Mesendoderm (in vitro differentiated cells): ENCODE results near the gene CDC25C.

Experiments used
- DNase-seq: peaks from one replicate; pipeline ENCODE4 v3.0.0; 2013
- H2AK5ac ChIP-seq: 2 replicates; pipeline ENCODE4 v1.6.1; 2013; ENCODE audit warnings: low read length, inconsistent platforms
- H2BK120ac ChIP-seq: 2 replicates; pipeline ENCODE4 v1.6.1; 2013; ENCODE audit warnings: low read depth, mild to moderate bottlenecking, low read length, moderate library complexity, mixed read lengths
- H2BK15ac ChIP-seq: replicated peaks from 2 replicates; pipeline ENCODE4 v1.6.1; 2013; ENCODE audit warnings: low read depth, mild to moderate bottlenecking, moderate library complexity
- H2BK5ac ChIP-seq: 2 replicates; pipeline ENCODE4 v1.6.1; 2013; ENCODE audit warnings: low read length, inconsistent platforms
- H3K18ac ChIP-seq: 2 replicates; pipeline ENCODE4 v1.6.1; 2013; ENCODE audit warnings: mild to moderate bottlenecking, low read length, mixed read lengths
- H3K23ac ChIP-seq: one replicate; pipeline ENCODE4 v1.6.1; 2013; ENCODE audit warnings: low read length
- H3K27ac ChIP-seq: 2 replicates; pipeline ENCODE4 v1.5.1; 2013; ENCODE audit warnings: low read depth, mild to moderate bottlenecking, inconsistent platforms, low read length, moderate library complexity
- H3K27me3 ChIP-seq: 2 replicates; pipeline ENCODE4 v1.6.1; 2013; ENCODE audit warnings: low read length, control low read depth, mild to moderate bottlenecking, inconsistent platforms; ENCODE audit not compliant: insufficient read depth, poor library complexity
- H3K36me3 ChIP-seq: 2 replicates; pipeline ENCODE4 v1.6.1; 2013; ENCODE audit warnings: low read length, inconsistent platforms; ENCODE audit not compliant: control insufficient read depth, insufficient read depth
- H3K4ac ChIP-seq: one replicate; pipeline ENCODE4 v1.6.1; 2013; ENCODE audit warnings: low read depth, mild to moderate bottlenecking, low read length, moderate library complexity
- H3K4me1 ChIP-seq: 2 replicates; pipeline ENCODE4 v1.6.1; 2013; ENCODE audit warnings: low read depth, low read length, inconsistent platforms; ENCODE audit not compliant: control insufficient read depth
- H3K4me2 ChIP-seq: 2 replicates; pipeline ENCODE4 v1.6.1; 2013; ENCODE audit warnings: low read length
- H3K4me3 ChIP-seq: 2 replicates; pipeline ENCODE4 v1.5.1; 2013; ENCODE audit warnings: mild to moderate bottlenecking, low read length
- H3K56ac ChIP-seq: one replicate; pipeline ENCODE4 v1.6.1; 2013; ENCODE audit warnings: low read length
- H3K79me1 ChIP-seq: 2 replicates; pipeline ENCODE4 v1.6.1; 2013; ENCODE audit warnings: low read length, inconsistent platforms
- H3K79me2 ChIP-seq: 2 replicates; pipeline ENCODE4 v1.6.1; 2013; ENCODE audit warnings: mild to moderate bottlenecking, low read length; ENCODE audit not compliant: control insufficient read depth, insufficient read depth
- H3K9ac ChIP-seq: 2 replicates; pipeline ENCODE4 v1.6.1; 2013; ENCODE audit warnings: low read length, inconsistent platforms
- H4K5ac ChIP-seq: one replicate; pipeline ENCODE4 v1.6.1; 2013; ENCODE audit warnings: low read length
- H4K8ac ChIP-seq: one replicate; pipeline ENCODE4 v1.6.1; 2013; ENCODE audit warnings: low read depth, mild to moderate bottlenecking, control low read depth, low read length, moderate library complexity
- WGBS: extraction: QIAGEN DNeasy Blood & Tissue Kit; methylation state at CpG from one replicate; pipeline ENCODE4 v1.1.7; 2013; ENCODE audit warnings: low lambda C conversion rate, missing lambda C conversion rate; ENCODE audit not compliant: insufficient coverage; ENCODE audit errors: extremely low coverage; 5-methylcytosine and 5-hydroxymethylcytosine counted together

The CDC25C gene

GRCh38 chr5:138340008-138340407, 8.4 kb upstream of the CDC25C start:
- H3K79me1 ChIP-seq, result peaks cover 18% of the 10 kb centered on the region
- no peak overlapping the region for H3K4ac ChIP-seq
- no peak overlapping the region for H3K4me2 ChIP-seq
- no peak overlapping the region for H3K18ac ChIP-seq
- H4K8ac ChIP-seq, result no peak overlapping the region
- no peak overlapping the region for H2BK15ac ChIP-seq
- no peak overlapping the region for H2AK5ac ChIP-seq
- H3K27ac ChIP-seq, result no peak overlapping the region
- H3K56ac ChIP-seq, result peak overlapping the region; percentile 94
- H3K27me3 ChIP-seq, result no peaks in the 10 kb centered on the region
- H3K4me1 ChIP-seq, result peaks cover 4% of the 10 kb centered on the region
- no peak for DNase-seq
- no peak overlapping the region for H4K5ac ChIP-seq
- H3K36me3 ChIP-seq, result peaks cover 3% of the 10 kb centered on the region
- WGBS, result no CpG with 5 or more reads among the region's 3 CpGs
- H2BK5ac ChIP-seq, result no peak overlapping the region
- peak overlapping the region; percentile 96 for H3K9ac ChIP-seq
- no peak overlapping the region for H2BK120ac ChIP-seq
- no peak overlapping the region for H3K23ac ChIP-seq
- peaks cover 33% of the 10 kb centered on the region for H3K79me2 ChIP-seq
- H3K4me3 ChIP-seq, result no peak overlapping the region

- peak overlapping the region; percentile 94 for H3K56ac ChIP-seq
- peaks cover 3% of the 10 kb centered on the region for H3K36me3 ChIP-seq
- peaks cover 33% of the 10 kb centered on the region for H3K79me2 ChIP-seq
- no peak overlapping the region for H2BK120ac ChIP-seq
- H3K4me2 ChIP-seq, result peak overlapping the region; percentile 98
- H3K79me1 ChIP-seq, result peaks cover 18% of the 10 kb centered on the region
- H2AK5ac ChIP-seq, result peak overlapping the region; percentile 33
- H3K4ac ChIP-seq, result no peak overlapping the region
- peak overlapping the region; percentile 0 for H3K18ac ChIP-seq
- H2BK15ac ChIP-seq, result no peak overlapping the region
- no peak overlapping the region for H3K23ac ChIP-seq
- H3K27ac ChIP-seq, result no peak overlapping the region
- WGBS, result no CpG with 5 or more reads among the region's 2 CpGs
- H3K4me3 ChIP-seq, result peak overlapping the region; percentile 77
- H4K5ac ChIP-seq, result peak overlapping the region; percentile 16
- H2BK5ac ChIP-seq, result no peak overlapping the region
- DNase-seq, result peak; percentile 40
- peaks cover 4% of the 10 kb centered on the region for H3K4me1 ChIP-seq
- H3K27me3 ChIP-seq, result no peaks in the 10 kb centered on the region
- peak overlapping the region; percentile 96 for H3K9ac ChIP-seq
- no peak overlapping the region for H4K8ac ChIP-seq
Measured at GRCh38 chr5:138339464-138339863, 7.9 kb upstream of the CDC25C start.

DNA sequence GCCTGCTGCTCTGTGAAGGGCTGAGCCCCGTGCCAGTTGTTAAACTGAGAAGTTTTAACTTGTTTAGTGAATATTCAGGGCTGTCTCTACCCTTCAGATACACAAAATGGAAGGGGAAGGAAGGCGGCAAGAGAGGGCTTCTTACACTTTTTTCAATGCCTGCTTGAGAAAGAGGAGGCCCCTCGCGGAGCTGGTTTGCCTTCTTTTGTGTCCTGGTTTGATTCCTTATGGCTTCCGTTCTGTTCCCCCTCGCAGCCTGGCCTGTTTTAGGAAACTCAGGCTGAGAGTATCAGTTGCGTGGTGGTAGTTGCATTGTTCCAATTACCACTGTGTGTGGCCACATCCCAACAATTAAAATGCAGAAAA, 7.5 kb upstream of the CDC25C start:
- Histone ChIP-seq H3K4ac (no peak overlapping the region), H3K27ac (no peak overlapping the region), H3K79me1 (peaks cover 18% of the 10 kb centered on the region), H2BK120ac (no peak overlapping the region), H3K4me1 (peaks cover 4% of the 10 kb centered on the region), H2BK5ac (peak overlapping the region; percentile 8), H3K79me2 (peaks cover 33% of the 10 kb centered on the region), H3K36me3 (peaks cover 3% of the 10 kb centered on the region), H4K8ac (no peak overlapping the region), H3K4me3 (peak overlapping the region; percentile 77), H3K9ac (peak overlapping the region; percentile 96), H4K5ac (no peak overlapping the region), H2BK15ac (no peak overlapping the region), H3K23ac (no peak overlapping the region), H3K27me3 (no peaks in the 10 kb centered on the region), H3K18ac (peak overlapping the region; percentile 33), H2AK5ac (peak overlapping the region; percentile 17), H3K4me2 (peak overlapping the region; percentile 98), H3K56ac (peak overlapping the region; percentile 94)
- peak; percentile 58 for DNase-seq
- WGBS, result no CpG with 5 or more reads among the region's 7 CpGs

DNA sequence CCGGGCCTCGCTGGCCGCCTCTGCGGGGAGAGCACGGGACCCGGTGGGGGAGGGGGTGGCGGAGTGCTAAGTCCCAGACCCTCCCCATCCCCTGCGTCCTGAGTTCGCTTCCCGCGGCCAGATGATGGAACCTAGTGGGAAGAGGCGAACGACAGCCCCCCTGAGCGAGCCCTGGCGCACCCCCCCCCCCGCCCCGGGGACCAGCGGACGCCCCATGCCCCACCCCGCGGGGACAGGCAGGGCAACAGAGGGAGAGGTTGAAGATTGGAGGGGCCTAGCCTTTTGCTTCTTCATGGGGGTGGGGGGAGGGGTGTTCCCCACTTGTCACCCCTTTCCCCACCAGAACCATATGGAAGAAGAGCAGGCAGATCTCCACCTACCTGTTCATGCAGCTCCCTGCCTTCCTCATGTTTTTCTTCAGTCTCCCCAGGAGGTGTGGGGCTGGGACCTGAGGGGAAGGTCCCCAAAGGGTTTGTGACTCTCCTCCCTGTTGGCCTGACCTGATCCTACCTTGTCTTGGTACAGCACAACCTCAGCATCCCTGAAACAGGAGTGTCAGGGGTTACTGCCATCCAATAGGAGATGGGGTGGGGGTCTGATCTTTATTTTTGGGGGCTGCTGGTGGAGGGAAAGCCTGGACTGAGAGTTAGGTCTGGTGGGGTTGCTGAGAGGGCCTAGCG, 6.9 kb upstream of the CDC25C start:
- Histone ChIP-seq H3K27ac (peak overlapping the region; percentile 13), H3K9ac (peak overlapping the region; percentile 96), H3K27me3 (no peaks in the 10 kb centered on the region), H3K4ac (peak overlapping the region; percentile 85), H3K79me1 (peaks cover 18% of the 10 kb centered on the region), H3K18ac (peak overlapping the region; percentile 33), H2BK5ac (peak overlapping the region; percentile 8), H3K56ac (peak overlapping the region; percentile 94), H3K4me1 (peaks cover 4% of the 10 kb centered on the region), H2BK15ac (no peak overlapping the region), H3K4me3 (peak overlapping the region; percentile 77), H4K5ac (no peak overlapping the region), H3K4me2 (peak overlapping the region; percentile 98), H2AK5ac (peak overlapping the region; percentile 17), H3K36me3 (peaks cover 3% of the 10 kb centered on the region), H3K79me2 (peaks cover 33% of the 10 kb centered on the region), H2BK120ac (no peak overlapping the region), H3K23ac (no peak overlapping the region), H4K8ac (no peak overlapping the region)
- WGBS, result no CpG with 5 or more reads among the region's 22 CpGs
- DNase-seq, result peak; percentile 43

GRCh38 chr5:138337685-138338410, 6.2 kb upstream of the CDC25C start, which contains the start of gene FAM53C:
FAM53C (plus strand) TSS chr5:138338266; CDS start chr5:138341336, 3,070 bp downstream.
- H3K23ac ChIP-seq, result no peak within 1 kb of the TSS
- H3K27me3 ChIP-seq, result no peaks in the 10 kb centered on the region
- peaks cover 3% of the 10 kb centered on the region for H3K36me3 ChIP-seq
- peaks cover 33% of the 10 kb centered on the region for H3K79me2 ChIP-seq
- peak within 1 kb of the TSS; percentile 17 for H2AK5ac ChIP-seq
- no peak within 1 kb of the TSS for H2BK120ac ChIP-seq
- H3K9ac ChIP-seq, result peak within 1 kb of the TSS; percentile 96
- peak within 1 kb of the TSS; percentile 94 for H3K56ac ChIP-seq
- H3K4ac ChIP-seq, result peak within 1 kb of the TSS; percentile 85
- peaks cover 18% of the 10 kb centered on the region for H3K79me1 ChIP-seq
- no peak within 1 kb of the TSS for H4K5ac ChIP-seq
- peaks cover 4% of the 10 kb centered on the region for H3K4me1 ChIP-seq
- peak within 1 kb of the TSS; percentile 93 for H2BK5ac ChIP-seq
- H3K18ac ChIP-seq, result peak within 1 kb of the TSS; percentile 82
- peak within 1 kb of the TSS; percentile 60 for H3K27ac ChIP-seq
- H3K4me3 ChIP-seq, result peak within 1 kb of the TSS; percentile 77
- H3K4me2 ChIP-seq, result peak within 1 kb of the TSS; percentile 98
- no CpG with 5 or more reads among the region's 56 CpGs for WGBS
- H2BK15ac ChIP-seq, result no peak within 1 kb of the TSS
- DNase-seq, result peak; percentile 95
- H4K8ac ChIP-seq, result no peak within 1 kb of the TSS
